ENCODE data around the gene GNB5.
"Not testable (repeated sequence)": the region's sequence is repeated elsewhere in the genome, so short reads cannot be mapped to it uniquely, and the experiment has no call there.

The GNB5 gene

GRCh38 chr15:52086011-52086786 lies 105.0 kb downstream of the GNB5 start:
- DNase-seq = no peak

GRCh38 chr15:52085299-52085698 lies 105.9 kb downstream of the GNB5 start:
- no peak for DNase-seq

GRCh38 chr15:52083603-52084002 lies 107.6 kb downstream of the GNB5 start:
- no peak for DNase-seq

- DNase-seq = not testable (repeated sequence)
These were observed 108.2 kb downstream of the GNB5 start for GRCh38 chr15:52083037-52083359.

- DNase-seq = no peak
These were observed 108.8 kb downstream of the GNB5 start for GRCh38 chr15:52082197-52083036.

- no peak for DNase-seq
These were observed 110.3 kb downstream of the GNB5 start for GRCh38 chr15:52080706-52081392.

- DNase-seq = no peak
These were observed 111.2 kb downstream of the GNB5 start for GRCh38 chr15:52080031-52080430.

GRCh38 chr15:52078876-52079700 lies 112.1 kb downstream of the GNB5 start:
- peak; percentile 92 to 93 for DNase-seq

- no peak for DNase-seq
These were observed 112.9 kb downstream of the GNB5 start for GRCh38 chr15:52078197-52078875.

GRCh38 chr15:52076889-52077781 lies 114.1 kb downstream of the GNB5 start:
- DNase-seq = peak; percentile 9 to 25

- DNase-seq = no peak
These were observed 119.6 kb downstream of the GNB5 start for GRCh38 chr15:52071570-52071969.

- DNase-seq = no peak
These were observed 121.6 kb downstream of the GNB5 start for GRCh38 chr15:52069559-52069958.

- DNase-seq = no peak
These were observed 123.1 kb downstream of the GNB5 start for GRCh38 chr15:52068004-52068615.

- no peak for DNase-seq
These were observed 123.7 kb downstream of the GNB5 start for GRCh38 chr15:52067545-52067926.

- no peak for DNase-seq
These were observed 124.2 kb downstream of the GNB5 start for GRCh38 chr15:52066842-52067544.

All from activated CD4-positive, alpha-beta T cell treated with anti-CD3 and anti-CD28 coated beads, Interleukin-2, amount 50 U/mL, for 48 hours (primary cell).